Gastroesophageal sphincter (tissue), 4 donors: Measurements from ENCODE around the gene TMEM245. TPM values are rescaled to one million over a fixed set of nuclear protein-coding genes. Genes with fewer than 3 reads are reported as not detected.
"Not testable (repeated sequence)": the region's sequence is repeated elsewhere in the genome, so short reads cannot be mapped to it uniquely, and the experiment has no call there.

Experiments used
- ATAC-seq: fragments of 150-250 bp; one replicate; pipeline ENCODE4 v1.9.1; 2016; ENCODE audit warnings: mild to moderate bottlenecking, moderate library complexity
- H3K27ac ChIP-seq, 4 donors: fragments of 200-600 bp; sonication (generic) in 3 of 4; 1 replicate in 3 of 4; 2 replicates in 1 of 4; pipeline ENCODE4 v1.5.1; 2016 to 2019
- H3K27me3 ChIP-seq: fragments of 200-600 bp; sonication (generic); one replicate; pipeline ENCODE4 v1.5.1; 2019
- H3K36me3 ChIP-seq, 2 donors: fragments of 200-600 bp; sonication (generic); one replicate each; pipeline ENCODE4 v1.5.1; 2019; ENCODE audit warnings: control low read depth in 1 of 2
- H3K4me1 ChIP-seq, 3 donors: fragments of 200-600 bp; sonication (generic); 1 replicate in 2 of 3; 2 replicates in 1 of 3; pipeline ENCODE4 v1.5.1; 2016 to 2019; ENCODE audit warnings: control low read depth in 2 of 3
- H3K4me3 ChIP-seq, 2 donors: fragments of 200-600 bp; sonication (generic); one replicate each; pipeline ENCODE4 v1.5.1; 2019; ENCODE audit warnings: mild to moderate bottlenecking in 1 of 2, moderate library complexity in 1 of 2
- H3K9me3 ChIP-seq, 3 donors: fragments of 200-600 bp; sonication (generic); one replicate each; pipeline ENCODE4 v1.5.1; 2017 to 2019; ENCODE audit warnings: control low read depth in 2 of 3
- EP300 ChIP-seq: sonication (generic); formaldehyde crosslinking; IDR thresholded peaks from one replicate; pipeline ENCODE4 v1.6.1; 2017; ENCODE audit warnings: antibody characterized with exemption, mild to moderate bottlenecking
- POLR2A ChIP-seq, 2 donors: fragments of 450-650 bp; IDR thresholded peaks; one replicate each; pipeline ENCODE4 v1.6.1; 2017; ENCODE audit warnings: antibody characterized with exemption in 2 of 2, mild to moderate bottlenecking in 2 of 2, moderate library complexity in 1 of 2
- POLR2AphosphoS5 ChIP-seq: sonication (generic); formaldehyde crosslinking; IDR thresholded peaks from one replicate; pipeline ENCODE4 v1.6.1; 2017; ENCODE audit warnings: antibody characterized with exemption
- WGBS, 2 donors: methylation state at CpG; one replicate each; pipeline ENCODE4 v1.1.5; 2018; ENCODE audit warnings: low coverage in 1 of 2; 5-methylcytosine and 5-hydroxymethylcytosine counted together
- total RNA-seq, 4 donors: library from RNA; depleted of rRNA; stranded (reverse); fragments of >200 nt; gene quantifications; one replicate each; pipeline ENCODE4 v1.1.0, GENCODE V29; 2016
- TF ChIP-seq, protein P1 (sequence below), 4 experiments: fragments of 200-600 bp in 2 of 4; fragments of 450-650 bp in 2 of 4; sonication (generic) in 1 of 4; IDR thresholded peaks; one replicate each; pipeline ENCODE4 v1.5.1; 2017 to 2019; ENCODE audit warnings: antibody characterized with exemption in 4 of 4, mild to moderate bottlenecking in 2 of 4, moderate library complexity in 2 of 4

TMEM245 gene
- total RNA-seq, 4 donors from 2014 or later = 130 to 180 (median 142) TPM

DNA sequence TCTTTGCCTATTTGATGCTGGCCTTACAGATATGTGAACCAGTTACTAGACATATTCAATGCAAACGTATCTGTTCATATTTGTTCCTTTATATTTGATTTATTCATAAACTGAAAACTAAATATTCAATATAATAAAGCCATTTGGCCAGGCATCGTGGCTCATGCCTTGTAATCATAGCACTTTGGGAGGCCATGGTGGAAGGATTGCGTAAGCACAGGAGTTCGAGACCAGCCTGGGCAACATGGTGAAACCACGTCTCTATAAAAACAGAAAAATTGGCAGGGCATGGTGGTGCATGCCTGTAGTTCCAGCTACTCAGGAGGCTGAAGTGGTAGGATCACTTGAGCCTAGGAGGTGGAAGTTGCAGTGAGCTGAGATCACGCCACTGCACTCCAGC, 57.2 kb downstream of the TMEM245 start:
- ATAC-seq = no peak
- TF ChIP-seq POLR2AphosphoS5 (no peak), POLR2A (IDR thresholded peaks at IDR 0.05) (no peak), EP300 (no peak)
- TF ChIP-seq, protein P1, sequence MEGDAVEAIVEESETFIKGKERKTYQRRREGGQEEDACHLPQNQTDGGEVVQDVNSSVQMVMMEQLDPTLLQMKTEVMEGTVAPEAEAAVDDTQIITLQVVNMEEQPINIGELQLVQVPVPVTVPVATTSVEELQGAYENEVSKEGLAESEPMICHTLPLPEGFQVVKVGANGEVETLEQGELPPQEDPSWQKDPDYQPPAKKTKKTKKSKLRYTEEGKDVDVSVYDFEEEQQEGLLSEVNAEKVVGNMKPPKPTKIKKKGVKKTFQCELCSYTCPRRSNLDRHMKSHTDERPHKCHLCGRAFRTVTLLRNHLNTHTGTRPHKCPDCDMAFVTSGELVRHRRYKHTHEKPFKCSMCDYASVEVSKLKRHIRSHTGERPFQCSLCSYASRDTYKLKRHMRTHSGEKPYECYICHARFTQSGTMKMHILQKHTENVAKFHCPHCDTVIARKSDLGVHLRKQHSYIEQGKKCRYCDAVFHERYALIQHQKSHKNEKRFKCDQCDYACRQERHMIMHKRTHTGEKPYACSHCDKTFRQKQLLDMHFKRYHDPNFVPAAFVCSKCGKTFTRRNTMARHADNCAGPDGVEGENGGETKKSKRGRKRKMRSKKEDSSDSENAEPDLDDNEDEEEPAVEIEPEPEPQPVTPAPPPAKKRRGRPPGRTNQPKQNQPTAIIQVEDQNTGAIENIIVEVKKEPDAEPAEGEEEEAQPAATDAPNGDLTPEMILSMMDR (IDR thresholded peaks at IDR 0.05) = no peak
- Histone ChIP-seq H3K9me3 (no peaks in the 10 kb centered on the region), H3K4me3 (no peak overlapping the region), H3K4me1 (no peaks in the 10 kb centered on the region), H3K27ac (no peak overlapping the region), H3K27me3 (no peaks in the 10 kb centered on the region), H3K36me3 (peaks cover 0 to 98% of the 10 kb centered on the region in 2 donors)
- 90 to 93% methylated on average over 6 of the region's 6 CpGs for WGBS, 2 donors

DNA sequence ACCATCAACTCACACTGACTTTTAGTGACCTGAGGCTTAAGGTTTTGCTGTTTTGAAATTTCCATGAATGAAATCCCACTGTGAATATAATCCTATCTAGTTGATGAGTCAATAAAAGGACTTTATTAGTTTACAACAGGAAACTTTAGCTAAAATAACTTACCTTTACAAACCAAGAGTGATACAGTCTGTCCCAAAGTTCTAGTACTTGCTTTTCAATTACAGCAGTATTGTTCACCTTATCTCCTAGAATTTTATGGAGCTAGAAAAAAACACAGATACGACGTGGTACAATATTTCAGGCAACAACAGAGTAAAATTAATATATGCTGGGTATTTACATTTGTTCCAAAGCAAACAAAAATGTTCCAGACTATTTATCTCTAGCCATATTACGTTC, 59.6 kb downstream of the TMEM245 start:
- no peaks in the 10 kb centered on the region for H3K9me3 ChIP-seq
- peaks cover 0 to 100% of the 10 kb centered on the region in 2 donors for H3K36me3 ChIP-seq
- no peak overlapping the region for H3K4me3 ChIP-seq
- H3K27me3 ChIP-seq = no peaks in the 10 kb centered on the region
- 56 to 71% methylated on average over 3 of the region's 3 CpGs for WGBS, 2 donors
- TF ChIP-seq, protein P1 (IDR thresholded peaks at IDR 0.05) = no peak
- TF ChIP-seq POLR2A (IDR thresholded peaks at IDR 0.05) = no peak
- TF ChIP-seq POLR2AphosphoS5 = no peak
- no peak for TF ChIP-seq EP300
- no peaks in the 10 kb centered on the region for H3K4me1 ChIP-seq
- no peak for ATAC-seq
- H3K27ac ChIP-seq = no peak overlapping the region

DNA sequence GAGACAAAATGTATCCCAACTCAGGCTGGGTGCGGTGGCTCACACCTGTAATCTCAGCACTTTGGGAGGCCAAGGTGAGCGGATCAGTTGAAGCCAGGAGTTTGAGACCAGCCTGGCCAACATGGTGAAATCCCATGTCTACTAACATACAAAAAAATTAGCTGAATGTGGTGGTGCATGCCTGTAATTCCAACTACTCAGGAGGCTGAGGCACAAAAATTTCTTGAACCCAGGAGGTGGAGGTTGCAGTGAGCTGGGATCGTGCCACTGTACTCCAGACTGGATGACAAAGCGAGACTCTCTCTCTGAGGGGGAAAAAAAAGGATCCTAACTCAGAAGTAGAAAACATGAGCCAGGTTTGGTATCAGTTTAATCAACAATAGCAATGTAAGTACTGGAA, 66.6 kb downstream of the TMEM245 start:
- not testable (repeated sequence) for H3K4me3 ChIP-seq, H3K27me3 ChIP-seq, H3K9me3 ChIP-seq, ATAC-seq, H3K27ac ChIP-seq, H3K4me1 ChIP-seq
- peaks cover 0 to 97% of the 10 kb centered on the region in 2 donors for H3K36me3 ChIP-seq
- WGBS, 2 donors = 93 to 100% methylated on average over 3 to 4 of the region's 4 CpGs

DNA sequence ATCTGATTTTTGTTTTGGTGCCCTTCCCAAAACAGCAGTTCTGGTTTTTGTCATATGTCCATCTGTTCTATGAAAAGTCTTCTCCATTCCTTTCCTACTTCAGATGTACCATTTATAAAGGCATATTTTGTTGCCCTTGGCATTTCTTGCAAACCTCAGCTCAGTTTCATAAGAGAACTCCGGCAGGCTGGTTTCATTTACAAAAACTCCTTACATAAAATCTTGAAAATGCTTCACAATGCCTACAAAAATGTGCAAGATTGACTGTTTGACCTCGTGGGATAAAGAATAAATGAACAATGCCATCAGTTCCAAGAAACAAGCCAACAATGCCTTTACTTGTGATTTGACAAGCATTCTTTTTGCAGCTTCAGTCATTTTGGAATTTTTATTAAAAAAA, 67.3 kb downstream of the TMEM245 start:
- no peaks in the 10 kb centered on the region for H3K4me1 ChIP-seq
- 70 to 75% methylated on average over 1 to 2 of the region's 2 CpGs for WGBS, 2 donors
- no peaks in the 10 kb centered on the region for H3K27me3 ChIP-seq
- H3K36me3 ChIP-seq = peaks cover 0 to 97% of the 10 kb centered on the region in 2 donors
- H3K4me3 ChIP-seq = no peak overlapping the region
- ATAC-seq = no peak
- no peak overlapping the region for H3K27ac ChIP-seq
- no peaks in the 10 kb centered on the region for H3K9me3 ChIP-seq
- TF ChIP-seq, protein P1 (IDR thresholded peaks at IDR 0.05) = no peak
- TF ChIP-seq POLR2AphosphoS5 (no peak), EP300 (no peak), POLR2A (IDR thresholded peaks at IDR 0.05) (no peak)

DNA sequence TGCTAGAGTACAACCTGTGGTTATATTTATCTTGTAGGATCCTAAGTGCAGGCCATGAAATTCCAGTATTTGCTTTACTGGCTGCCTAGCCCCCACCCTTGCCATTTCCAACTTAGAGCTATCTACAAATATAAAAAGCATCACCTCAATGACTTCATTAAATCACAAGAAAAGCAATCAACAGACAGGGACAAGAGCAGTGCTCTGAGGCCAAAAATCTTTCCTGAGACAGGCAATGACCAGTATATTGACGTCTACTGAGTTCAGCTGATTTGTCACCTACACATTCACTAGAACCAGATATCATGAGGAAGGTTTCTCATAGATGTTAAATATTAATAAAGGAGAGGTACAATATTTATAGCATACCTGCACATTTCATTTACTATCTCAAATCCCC, 68.0 kb downstream of the TMEM245 start:
- H3K9me3 ChIP-seq = no peaks in the 10 kb centered on the region
- 70 to 83% methylated on average over 1 of the region's 1 CpG for WGBS, 2 donors
- no peak for ATAC-seq
- no peaks in the 10 kb centered on the region for H3K27me3 ChIP-seq
- TF ChIP-seq, protein P1 (IDR thresholded peaks at IDR 0.05) = no peak
- TF ChIP-seq EP300 = no peak
- no peaks in the 10 kb centered on the region for H3K4me1 ChIP-seq
- no peak overlapping the region for H3K4me3 ChIP-seq
- no peak overlapping the region for H3K27ac ChIP-seq
- peaks cover 2 to 97% of the 10 kb centered on the region in 2 donors for H3K36me3 ChIP-seq

DNA sequence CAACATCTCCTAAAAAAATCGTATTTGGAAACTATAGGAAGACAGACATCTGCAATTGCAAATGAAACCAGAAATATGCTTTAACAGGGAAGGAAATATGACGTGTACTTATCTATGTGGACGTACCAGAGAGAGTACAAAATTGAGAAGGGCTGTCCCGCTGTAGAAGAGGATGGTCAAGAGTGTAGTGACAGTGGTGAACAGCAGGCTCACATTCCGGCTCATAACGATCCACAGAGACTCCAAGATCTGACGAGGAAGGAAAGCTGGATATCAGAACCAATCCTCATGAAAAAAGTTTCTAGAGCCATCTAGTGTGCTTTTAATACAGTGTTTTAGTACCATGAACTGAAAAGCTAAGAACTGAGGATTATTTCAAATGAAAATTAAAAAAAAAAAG, 69.3 kb downstream of the TMEM245 start:
- H3K4me1 ChIP-seq = no peaks in the 10 kb centered on the region
- 63 to 69% methylated on average over 7 of the region's 7 CpGs for WGBS, 2 donors
- H3K36me3 ChIP-seq = peaks cover 3 to 97% of the 10 kb centered on the region in 2 donors
- H3K27ac ChIP-seq = no peak overlapping the region
- TF ChIP-seq EP300 = no peak
- TF ChIP-seq POLR2AphosphoS5 = no peak
- TF ChIP-seq, protein P1 (IDR thresholded peaks at IDR 0.05) = no peak
- no peak for TF ChIP-seq POLR2A (IDR thresholded peaks at IDR 0.05)
- no peak overlapping the region for H3K4me3 ChIP-seq
- no peak for ATAC-seq
- no peaks in the 10 kb centered on the region for H3K9me3 ChIP-seq
- no peaks in the 10 kb centered on the region for H3K27me3 ChIP-seq
